MCF 10A (cell line): ENCODE measurements around the gene C17orf113. TPM values are rescaled to one million over a fixed set of nuclear protein-coding genes. Genes with fewer than 3 reads are reported as not detected.

ENCODE experiments used
- BruUV-seq: library from RNA; stranded (reverse); fragments of 400-500 nt; replicated peaks from 2 replicates; lab custom pipeline; 2021; lab: Mats Ljungman, UMichigan
- CTCF ChIA-PET: fragments of 300-600 bp; sonication (Branson Sonifier 250); formaldehyde crosslinking; extraction: SDS; loops from one replicate; lab custom pipeline; 2021; ENCODE audit warnings: antibody characterized with exemption, inconsistent platforms; lab: Yijun Ruan, JAX
- POLR2A ChIA-PET: fragments of 300-600, 350-650 bp; sonication (Branson Sonifier 250); formaldehyde crosslinking; extraction: SDS; loops from one replicate; lab custom pipeline; 2020; ENCODE audit warnings: antibody characterized with exemption, inconsistent platforms; lab: Yijun Ruan, JAX
- DNase-seq: peaks from one replicate; pipeline ENCODE4 v3.0.0-alpha.2; 2018; ENCODE audit not compliant: unreplicated experiment
- H3K27ac Mint-ChIP-seq: one replicate; pipeline ENCODE4 v1.8.0; 2022; ENCODE audit warnings: mild to moderate bottlenecking, low read depth, mixed read lengths; ENCODE audit not compliant: unreplicated experiment
- H3K27me3 Mint-ChIP-seq: one replicate; pipeline ENCODE4 v1.8.0; 2022; ENCODE audit warnings: mixed read lengths; ENCODE audit not compliant: insufficient read depth, unreplicated experiment
- H3K36me3 Mint-ChIP-seq: one replicate; pipeline ENCODE4 v1.8.0; 2022; ENCODE audit warnings: mild to moderate bottlenecking, moderate library complexity, mixed read lengths; ENCODE audit not compliant: insufficient read depth, unreplicated experiment
- H3K4me1 Mint-ChIP-seq: one replicate; pipeline ENCODE4 v1.8.0; 2022; ENCODE audit warnings: mixed read lengths; ENCODE audit not compliant: insufficient read depth, unreplicated experiment
- H3K4me3 Mint-ChIP-seq: one replicate; pipeline ENCODE4 v1.8.0; 2022; ENCODE audit warnings: mild to moderate bottlenecking, moderate library complexity, mixed read lengths; ENCODE audit not compliant: unreplicated experiment
- H3K9me3 Mint-ChIP-seq: one replicate; pipeline ENCODE4 v1.8.0; 2022; ENCODE audit warnings: mixed read lengths; ENCODE audit not compliant: unreplicated experiment
- CTCF ChIP-seq: fragments of 200-600 bp; IDR thresholded peaks from one replicate; pipeline ENCODE4 v1.8.0; 2022; ENCODE audit warnings: antibody characterized with exemption, mild to moderate bottlenecking; ENCODE audit not compliant: unreplicated experiment
- intact Hi-C: fragments of 100-400 bp; cut with micrococcal nuclease; formaldehyde crosslinking; loops from 2 replicates; pipeline ENCODE4 v1.14.1; 2022
- total RNA-seq: library from RNA; stranded (reverse); gene quantifications from 2 replicates; pipeline ENCODE4 v1.2.3, GENCODE V29; 2022

Gene C17orf113
- total RNA-seq, 1 experiment from 2014 or later = 0.72 TPM

- no peak overlapping the region for H3K27ac Mint-ChIP-seq
- H3K36me3 Mint-ChIP-seq = peaks cover 83% of the 10 kb centered on the region
- CTCF ChIA-PET = interaction anchor here (0.7 kb wide), 1 partner anchor 37 kb away, joined by 3 read pairs; no protein-coding TSS in a partner anchor
- no peaks in the 10 kb centered on the region for H3K27me3 Mint-ChIP-seq
- intact Hi-C loops = no loop called here
- POLR2A ChIA-PET = interaction anchor here (1.0 kb wide), 1 partner anchor 8 kb away, joined by 4 read pairs; no protein-coding TSS in a partner anchor
- no peak overlapping the region for H3K4me3 Mint-ChIP-seq
- H3K4me1 Mint-ChIP-seq = peaks cover 13% of the 10 kb centered on the region
- no peak for DNase-seq
- TF ChIP-seq CTCF = no peak
- H3K9me3 Mint-ChIP-seq = no peaks in the 10 kb centered on the region
- no TSS peak for BruUV-seq
Observed at GRCh38 chr17:42000413-42001133, 49.8 kb downstream of the C17orf113 start.

GRCh38 chr17:41998497-41998896, 51.9 kb downstream of the C17orf113 start:
- POLR2A ChIA-PET = interaction anchor here (0.6 to 1.6 kb wide), 4 partner anchors 9 to 1182 kb away, joined by 3 to 4 read pairs (median 3); partner anchors contain the start of gene ODAD4
- Mint-ChIP-seq H3K4me1 (peaks cover 12% of the 10 kb centered on the region), H3K27me3 (no peaks in the 10 kb centered on the region), H3K27ac (no peak overlapping the region), H3K4me3 (no peak overlapping the region), H3K36me3 (peaks cover 89% of the 10 kb centered on the region), H3K9me3 (no peaks in the 10 kb centered on the region)
- intact Hi-C loops = no loop called here
- BruUV-seq = no TSS peak
- no peak for DNase-seq
- no peak for TF ChIP-seq CTCF
- CTCF ChIA-PET = interaction anchor here (1.2 kb wide), 1 partner anchor 27 kb away, joined by 4 read pairs; no protein-coding TSS in a partner anchor

GRCh38 chr17:41996855-41997164, 53.6 kb downstream of the C17orf113 start:
- ChIA-PET POLR2A (interaction anchor here (1.0 to 2.3 kb wide), 5 partner anchors 9 to 66 kb away, joined by 3 to 7 read pairs (median 5); partner anchors contain the start of gene ODAD4), CTCF (no interaction called here)
- Mint-ChIP-seq H3K4me3 (no peak overlapping the region), H3K9me3 (no peaks in the 10 kb centered on the region), H3K27ac (no peak overlapping the region), H3K4me1 (no peaks in the 10 kb centered on the region), H3K27me3 (no peaks in the 10 kb centered on the region), H3K36me3 (peaks cover 99% of the 10 kb centered on the region)
- intact Hi-C loops = no loop called here
- TF ChIP-seq CTCF = no peak
- BruUV-seq = no TSS peak
- no peak for DNase-seq

- no TSS peak for BruUV-seq
- intact Hi-C loops = no loop called here
- Mint-ChIP-seq H3K27me3 (no peaks in the 10 kb centered on the region), H3K36me3 (peaks cover 99% of the 10 kb centered on the region), H3K4me1 (no peaks in the 10 kb centered on the region), H3K27ac (peak overlapping the region; percentile 54), H3K4me3 (no peak overlapping the region), H3K9me3 (no peaks in the 10 kb centered on the region)
- ChIA-PET POLR2A (interaction anchor here (0.8 to 1.4 kb wide), 4 partner anchors 9 to 25 kb away, joined by 3 to 6 read pairs (median 4); partner anchors contain the start of gene DNAJC7), CTCF (interaction anchor here (1.2 kb wide), 1 partner anchor 28 kb away, joined by 3 read pairs; the partner anchor contains the start of gene NKIRAS2)
- TF ChIP-seq CTCF = no peak
- no peak for DNase-seq
Observed at GRCh38 chr17:41992576-41992975, 57.8 kb downstream of the C17orf113 start.
